Brain microvascular endothelial cell (primary cell): Measurements from ENCODE around the gene AQP6.

Experiments
- DNase-seq: peaks from one replicate; pipeline ENCODE4 v3.0.0-alpha.2; 2020
- H3K27ac ChIP-seq: fragments of 250-450 bp; sonication (Bioruptor Pico); 2 replicates; pipeline ENCODE4 v1.5.1; 2020; ENCODE audit warnings: mild to moderate bottlenecking, moderate library complexity
- H3K27me3 ChIP-seq: fragments of 250-450 bp; sonication (Bioruptor Pico); replicated peaks from 2 replicates; pipeline ENCODE4 v1.5.1; 2020; ENCODE audit warnings: mild to moderate bottlenecking
- H3K36me3 ChIP-seq: fragments of 250-450 bp; sonication (Bioruptor Pico); replicated peaks from 2 replicates; pipeline ENCODE4 v1.5.1; 2020; ENCODE audit warnings: mild to moderate bottlenecking
- H3K4me3 ChIP-seq: 2 replicates; pipeline ENCODE4 v1.5.1; 2011; ENCODE audit warnings: low read depth, mild to moderate bottlenecking, control low read depth, low read length, moderate library complexity
- in situ Hi-C: cut with HindIII; loops from 2 replicates; pipeline ENCODE4 v1.10.0; 2017; ENCODE audit warnings: low sequenced_read_pairs, low pct_ligation_motif_present
- TF ChIP-seq, protein P1 (sequence below): IDR thresholded peaks from 2 replicates; pipeline ENCODE4 v1.5.1; 2011; ENCODE audit warnings: low read depth, mild to moderate bottlenecking, moderate library complexity, low read length, control low read depth, inconsistent platforms; ENCODE audit errors: missing control alignments

AQP6 gene

DNA sequence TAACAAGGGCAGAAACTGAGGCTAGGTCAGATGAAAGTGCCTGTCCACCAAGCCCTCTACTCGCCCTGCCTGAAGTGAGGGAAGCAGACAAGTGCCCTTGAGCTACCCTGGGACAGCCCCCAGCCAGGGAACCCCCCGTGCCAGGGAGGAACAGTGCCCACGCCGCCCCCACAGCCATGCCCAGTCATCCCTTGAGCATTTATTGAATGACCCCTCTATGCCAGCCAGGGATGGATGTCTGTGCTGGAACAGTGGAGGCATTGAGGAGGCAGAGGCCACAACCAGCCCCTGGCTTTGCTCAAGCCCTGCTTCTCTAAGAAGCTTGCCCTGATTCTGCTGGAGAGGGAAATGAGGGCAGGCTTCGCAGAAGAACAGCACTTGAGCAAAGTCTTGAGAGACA is 3.7 kb upstream of the AQP6 start:
- Histone ChIP-seq H3K36me3 (no peaks in the 10 kb centered on the region), H3K4me3 (no peak overlapping the region), H3K27ac (no peak overlapping the region), H3K27me3 (peaks cover 20% of the 10 kb centered on the region)
- in situ Hi-C loops = loop anchor here (5.0 to 25.0 kb wide), 2 partner anchors 98 to 218 kb away; no protein-coding TSS in a partner anchor
- DNase-seq = no peak
- TF ChIP-seq, protein P1, sequence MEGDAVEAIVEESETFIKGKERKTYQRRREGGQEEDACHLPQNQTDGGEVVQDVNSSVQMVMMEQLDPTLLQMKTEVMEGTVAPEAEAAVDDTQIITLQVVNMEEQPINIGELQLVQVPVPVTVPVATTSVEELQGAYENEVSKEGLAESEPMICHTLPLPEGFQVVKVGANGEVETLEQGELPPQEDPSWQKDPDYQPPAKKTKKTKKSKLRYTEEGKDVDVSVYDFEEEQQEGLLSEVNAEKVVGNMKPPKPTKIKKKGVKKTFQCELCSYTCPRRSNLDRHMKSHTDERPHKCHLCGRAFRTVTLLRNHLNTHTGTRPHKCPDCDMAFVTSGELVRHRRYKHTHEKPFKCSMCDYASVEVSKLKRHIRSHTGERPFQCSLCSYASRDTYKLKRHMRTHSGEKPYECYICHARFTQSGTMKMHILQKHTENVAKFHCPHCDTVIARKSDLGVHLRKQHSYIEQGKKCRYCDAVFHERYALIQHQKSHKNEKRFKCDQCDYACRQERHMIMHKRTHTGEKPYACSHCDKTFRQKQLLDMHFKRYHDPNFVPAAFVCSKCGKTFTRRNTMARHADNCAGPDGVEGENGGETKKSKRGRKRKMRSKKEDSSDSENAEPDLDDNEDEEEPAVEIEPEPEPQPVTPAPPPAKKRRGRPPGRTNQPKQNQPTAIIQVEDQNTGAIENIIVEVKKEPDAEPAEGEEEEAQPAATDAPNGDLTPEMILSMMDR = no peak

DNA sequence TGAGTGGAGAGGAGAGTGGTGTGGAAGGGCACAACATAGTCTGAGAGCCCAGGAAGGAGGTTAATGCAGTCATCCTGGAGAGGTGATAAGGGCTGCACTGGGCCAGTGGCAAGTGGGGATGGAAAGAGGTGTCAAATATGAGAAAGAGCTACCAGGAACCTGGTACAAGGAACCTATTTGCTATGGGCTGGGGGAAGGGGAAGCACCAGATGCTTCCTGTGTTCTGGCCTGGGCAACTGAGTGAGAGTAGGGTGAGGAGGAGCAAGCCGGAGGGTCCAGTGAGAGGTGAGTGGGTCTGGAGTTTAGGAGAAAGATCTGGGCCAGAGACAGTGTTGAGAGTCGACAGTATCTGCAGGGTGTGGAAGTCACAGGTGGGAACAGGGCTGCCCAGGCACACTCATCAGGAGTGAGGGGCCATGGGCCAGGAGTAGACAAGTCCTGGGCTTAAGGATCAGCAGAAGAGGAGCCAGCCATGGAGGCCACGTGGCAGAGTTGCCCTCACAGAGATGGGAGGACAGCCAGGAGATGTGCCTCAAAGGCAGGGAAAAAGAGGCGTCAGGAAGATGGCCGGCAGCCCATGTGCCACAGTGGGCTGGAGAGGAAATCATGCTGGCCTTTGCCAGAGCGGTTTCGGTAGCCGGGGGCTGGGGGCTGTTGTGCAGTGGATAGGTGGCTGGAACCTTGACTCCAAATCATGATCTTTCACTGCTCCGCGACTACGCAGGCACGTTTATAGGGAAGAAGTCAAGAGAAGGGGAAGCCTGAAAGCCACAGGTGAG is 2.9 kb upstream of the AQP6 start:
- peaks cover 14% of the 10 kb centered on the region for H3K27me3 ChIP-seq

GRCh38 chr12:49970658-49971057 is 2.1 kb upstream of the AQP6 start:
- no peak overlapping the region for H3K27ac ChIP-seq
- no peaks in the 10 kb centered on the region for H3K36me3 ChIP-seq
- in situ Hi-C loops = loop anchor here (25.0 kb wide), 1 partner anchor 217 kb away; no protein-coding TSS in a partner anchor
- no peak overlapping the region for H3K4me3 ChIP-seq
- TF ChIP-seq, protein P1 = no peak
- no peak for DNase-seq
- peaks cover 14% of the 10 kb centered on the region for H3K27me3 ChIP-seq

More for the DNA sequence above, 2.9 kb upstream of the AQP6 start:
- no peak for DNase-seq
- in situ Hi-C loops = loop anchor here (5.0 to 25.0 kb wide), 2 partner anchors 97 to 217 kb away; no protein-coding TSS in a partner anchor
- TF ChIP-seq, protein P1 = no peak
- Histone ChIP-seq H3K36me3 (no peaks in the 10 kb centered on the region), H3K4me3 (no peak overlapping the region), H3K27ac (no peak overlapping the region)

DNA sequence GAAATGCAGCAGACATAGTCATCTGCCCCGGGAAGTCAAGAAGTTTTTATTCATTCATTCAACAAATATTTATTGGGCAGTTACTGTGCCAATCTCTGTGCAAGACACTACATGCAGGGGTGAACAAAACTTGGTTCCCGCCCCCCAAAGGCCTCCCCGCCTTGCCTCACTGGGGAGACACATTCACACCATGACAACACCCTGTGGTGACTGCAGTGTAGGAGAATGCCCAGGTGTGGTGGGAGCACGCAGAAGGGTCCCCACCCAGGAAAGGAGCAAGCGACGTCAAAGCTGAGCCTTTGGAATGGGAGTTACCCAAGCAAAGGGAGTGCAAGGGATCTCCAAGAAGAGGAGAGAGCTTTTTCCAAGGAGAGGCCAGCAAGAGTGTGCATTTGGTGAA is 1.6 kb upstream of the AQP6 start:
- TF ChIP-seq, protein P1 = no peak
- Histone ChIP-seq H3K27me3 (peaks cover 14% of the 10 kb centered on the region), H3K27ac (no peak overlapping the region), H3K4me3 (no peak overlapping the region), H3K36me3 (no peaks in the 10 kb centered on the region)
- in situ Hi-C loops = loop anchor here (25.0 kb wide), 1 partner anchor 216 kb away; no protein-coding TSS in a partner anchor
- no peak for DNase-seq

DNA sequence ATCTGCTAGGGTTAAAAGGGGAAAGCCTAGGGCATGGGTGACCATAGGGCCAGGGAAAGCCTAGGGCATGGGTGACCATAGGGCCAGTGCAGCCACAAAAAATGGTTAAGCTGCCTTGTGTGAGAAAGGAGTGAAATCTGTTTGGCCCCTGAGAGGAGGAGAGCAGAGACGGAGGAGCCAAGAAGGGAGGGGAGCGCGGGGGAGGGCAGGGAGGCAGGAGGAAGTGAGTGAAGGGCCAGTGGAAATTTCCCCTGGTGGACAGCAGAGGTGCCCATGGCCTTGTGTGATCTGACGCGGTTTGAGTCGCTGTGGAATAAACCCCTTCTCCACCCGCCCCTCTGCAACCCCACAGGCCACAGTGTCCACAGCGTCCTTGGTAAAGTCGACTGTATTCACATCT is 618 bp upstream of the AQP6 start:
- Histone ChIP-seq H3K27ac (no peak overlapping the region), H3K27me3 (peaks cover 14% of the 10 kb centered on the region), H3K36me3 (no peaks in the 10 kb centered on the region), H3K4me3 (no peak overlapping the region)
- TF ChIP-seq, protein P1 = no peak
- no peak for DNase-seq
- in situ Hi-C loops = loop anchor here (25.0 kb wide), 1 partner anchor 215 kb away; no protein-coding TSS in a partner anchor

DNA sequence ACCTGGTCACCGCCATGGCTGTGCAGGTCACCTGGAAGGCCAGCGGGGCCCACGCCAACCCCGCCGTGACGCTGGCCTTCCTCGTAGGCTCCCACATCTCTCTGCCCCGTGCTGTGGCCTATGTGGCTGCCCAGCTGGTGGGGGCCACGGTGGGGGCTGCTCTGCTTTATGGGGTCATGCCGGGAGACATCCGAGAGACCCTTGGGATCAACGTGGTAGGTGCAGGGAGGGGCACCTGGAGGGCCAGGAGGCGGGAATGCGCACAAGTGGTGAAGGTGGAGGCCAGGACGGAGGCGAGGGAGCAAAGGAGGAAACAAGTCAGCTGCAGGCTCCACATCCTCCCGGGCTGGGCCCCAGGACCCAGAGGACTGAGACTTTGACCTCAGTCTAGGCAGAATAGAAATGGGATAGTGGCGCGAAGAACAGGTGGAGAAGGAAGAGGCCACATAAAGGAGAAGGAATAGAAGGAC is 649 bp downstream of the AQP6 start:
- no peak for DNase-seq
- no peak overlapping the region for H3K4me3 ChIP-seq
- TF ChIP-seq, protein P1 = no peak
- H3K27me3 ChIP-seq = peaks cover 12% of the 10 kb centered on the region
- H3K27ac ChIP-seq = no peak overlapping the region
- in situ Hi-C loops = loop anchor here (25.0 kb wide), 1 partner anchor 214 kb away; no protein-coding TSS in a partner anchor
- H3K36me3 ChIP-seq = no peaks in the 10 kb centered on the region
